Measurements from ENCODE around the gene KPNA6.

KPNA6 gene

GRCh38 chr1:32197074-32197473 is 89.2 kb downstream of the KPNA6 start:
- no peak for TF ChIP-seq BHLHE40 (IDR thresholded peaks at IDR 0.05; ENCODE audit: borderline replicate concordance)
- no peak for TF ChIP-seq NFRKB (IDR thresholded peaks at IDR 0.05)
- TF ChIP-seq HDGF (IDR thresholded peaks at IDR 0.05; ENCODE audit: borderline replicate concordance) = no peak
- no peak for TF ChIP-seq ARNT (IDR thresholded peaks at IDR 0.05)
- TF ChIP-seq ZNF384 (IDR thresholded peaks at IDR 0.05) = no peak
- no peak for TF ChIP-seq L3MBTL2 (conservative IDR thresholded peaks at IDR 0.05)
- no peak for TF ChIP-seq LEF1 (IDR thresholded peaks at IDR 0.05; ENCODE audit: borderline replicate concordance)
- no peak for TF ChIP-seq FOXK2 (IDR thresholded peaks at IDR 0.05)
- TF ChIP-seq TARDBP (IDR thresholded peaks at IDR 0.05) = no peak
- TF ChIP-seq FOXA1 (IDR thresholded peaks at IDR 0.05) = no peak
- TF ChIP-seq SUZ12 (IDR thresholded peaks at IDR 0.05) = no peak
- TF ChIP-seq ELF4 (IDR thresholded peaks at IDR 0.05) = no peak
- TF ChIP-seq CTBP1 (IDR thresholded peaks at IDR 0.05; ENCODE audit: borderline replicate concordance) = no peak
- TF ChIP-seq FOXM1 (IDR thresholded peaks at IDR 0.05; ENCODE audit: borderline replicate concordance) = no peak
- DNase-seq (ENCODE audit: extremely low spot score) = no peak
- ChIA-PET CTCF (interaction anchor here (0.6 to 1.4 kb wide), 2 partner anchors 18 to 32 kb away, joined by 4 to 6 read pairs; no protein-coding TSS in a partner anchor), POLR2A (interaction anchor here (0.6 to 1.6 kb wide), 3 partner anchors 13 to 124 kb away, joined by 4 to 20 read pairs (median 7); partner anchors contain the start of genes TMEM39B and TXLNA)

GRCh38 chr1:32197837-32198236 is 90.0 kb downstream of the KPNA6 start:
- no peak for DNase-seq (ENCODE audit: extremely low spot score)
- CTCF ChIA-PET = interaction anchor here (1.0 to 1.4 kb wide), 2 partner anchors 12 to 17 kb away, joined by 3 to 6 read pairs; no protein-coding TSS in a partner anchor
- TF ChIP-seq NFRKB (IDR thresholded peaks at IDR 0.05) (no peak), L3MBTL2 (conservative IDR thresholded peaks at IDR 0.05) (no peak), TARDBP (IDR thresholded peaks at IDR 0.05) (no peak), ELF4 (IDR thresholded peaks at IDR 0.05) (no peak), FOXK2 (IDR thresholded peaks at IDR 0.05) (no peak), SUZ12 (IDR thresholded peaks at IDR 0.05) (no peak), BHLHE40 (IDR thresholded peaks at IDR 0.05; ENCODE audit: borderline replicate concordance) (no peak), FOXM1 (IDR thresholded peaks at IDR 0.05; ENCODE audit: borderline replicate concordance) (no peak), FOXA1 (IDR thresholded peaks at IDR 0.05) (no peak), ARNT (IDR thresholded peaks at IDR 0.05) (no peak), HDGF (IDR thresholded peaks at IDR 0.05; ENCODE audit: borderline replicate concordance) (no peak), ZNF384 (IDR thresholded peaks at IDR 0.05) (no peak), LEF1 (IDR thresholded peaks at IDR 0.05; ENCODE audit: borderline replicate concordance) (no peak), SP1 (IDR thresholded peaks at IDR 0.05) (no peak), CTBP1 (IDR thresholded peaks at IDR 0.05; ENCODE audit: borderline replicate concordance) (no peak)
- TF ChIP-seq, protein P1, sequence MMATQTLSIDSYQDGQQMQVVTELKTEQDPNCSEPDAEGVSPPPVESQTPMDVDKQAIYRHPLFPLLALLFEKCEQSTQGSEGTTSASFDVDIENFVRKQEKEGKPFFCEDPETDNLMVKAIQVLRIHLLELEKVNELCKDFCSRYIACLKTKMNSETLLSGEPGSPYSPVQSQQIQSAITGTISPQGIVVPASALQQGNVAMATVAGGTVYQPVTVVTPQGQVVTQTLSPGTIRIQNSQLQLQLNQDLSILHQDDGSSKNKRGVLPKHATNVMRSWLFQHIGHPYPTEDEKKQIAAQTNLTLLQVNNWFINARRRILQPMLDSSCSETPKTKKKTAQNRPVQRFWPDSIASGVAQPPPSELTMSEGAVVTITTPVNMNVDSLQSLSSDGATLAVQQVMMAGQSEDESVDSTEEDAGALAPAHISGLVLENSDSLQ (IDR thresholded peaks at IDR 0.05) = no peak
- POLR2A ChIA-PET = interaction anchor here (0.6 to 1.6 kb wide), 5 partner anchors 12 to 94 kb away, joined by 3 to 20 read pairs (median 3); partner anchors contain the start of genes HDAC1 and TXLNA

DNA sequence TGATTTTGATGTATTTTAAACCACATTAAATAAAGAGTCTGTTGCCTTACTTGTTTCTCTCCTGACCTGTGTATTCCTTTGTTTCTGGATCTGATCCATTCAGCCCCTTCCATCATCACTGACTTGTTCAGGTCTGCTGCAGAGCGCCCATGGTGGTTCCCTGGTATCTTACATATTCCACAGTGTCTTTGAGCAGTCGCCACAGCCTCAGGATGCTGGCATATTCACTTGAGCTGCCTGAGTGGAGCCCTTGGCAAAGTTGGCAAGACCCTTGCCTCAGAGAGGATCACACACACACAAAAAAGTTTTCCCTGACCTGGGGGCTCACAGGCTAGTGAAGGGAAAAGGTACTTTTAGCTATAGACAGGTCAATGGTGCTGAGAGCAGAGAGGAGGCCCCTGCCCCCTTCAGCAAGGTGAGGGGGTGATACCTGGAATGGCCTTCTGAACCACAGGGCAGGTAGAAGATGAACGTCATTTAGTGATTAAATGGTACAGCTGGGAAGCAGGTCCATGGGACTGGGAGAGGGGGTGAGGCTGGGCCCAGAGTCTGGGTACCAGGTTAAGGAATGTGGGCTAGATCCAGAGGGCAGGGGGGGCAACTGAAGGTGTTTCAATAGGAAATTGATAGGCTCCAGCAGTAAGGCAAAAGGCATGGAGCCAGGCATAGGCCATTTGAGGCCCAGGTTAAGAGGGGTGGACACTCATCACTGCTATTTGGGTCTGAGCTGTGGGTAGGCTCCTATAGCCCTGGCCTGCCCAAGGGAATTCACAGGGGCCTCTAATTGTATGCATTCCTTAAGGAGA is 90.6 kb downstream of the KPNA6 start:
- ChIA-PET CTCF (interaction anchor here (0.7 to 1.0 kb wide), 2 partner anchors 12 to 295 kb away, joined by 3 read pairs; no protein-coding TSS in a partner anchor), POLR2A (interaction anchor here (0.6 to 2.7 kb wide), 5 partner anchors 14 to 94 kb away, joined by 3 to 28 read pairs (median 3); partner anchors contain the start of genes HDAC1 and TXLNA)
- TF ChIP-seq SP1 (IDR thresholded peaks at IDR 0.05) (no peak), CTBP1 (IDR thresholded peaks at IDR 0.05; ENCODE audit: borderline replicate concordance) (no peak), HDGF (IDR thresholded peaks at IDR 0.05; ENCODE audit: borderline replicate concordance) (no peak), ELF4 (IDR thresholded peaks at IDR 0.05) (no peak), LEF1 (IDR thresholded peaks at IDR 0.05; ENCODE audit: borderline replicate concordance) (no peak), L3MBTL2 (conservative IDR thresholded peaks at IDR 0.05) (no peak), SUZ12 (IDR thresholded peaks at IDR 0.05) (no peak), FOXA1 (IDR thresholded peaks at IDR 0.05) (no peak), ARNT (IDR thresholded peaks at IDR 0.05) (no peak)

GRCh38 chr1:32199043-32199716 is 91.3 kb downstream of the KPNA6 start:
- ChIA-PET POLR2A (interaction anchor here (1.1 to 2.7 kb wide), 5 partner anchors 15 to 195 kb away, joined by 3 to 28 read pairs (median 3); partner anchors contain the start of genes BSDC1, KPNA6 and TXLNA), CTCF (interaction anchor here (0.7 kb wide), 1 partner anchor 296 kb away, joined by 3 read pairs; no protein-coding TSS in a partner anchor)
- DNase-seq (ENCODE audit: extremely low spot score) = no peak
- no peak for TF ChIP-seq ZNF384 (IDR thresholded peaks at IDR 0.05)
- TF ChIP-seq NFRKB (IDR thresholded peaks at IDR 0.05) = no peak
- no peak for TF ChIP-seq TARDBP (IDR thresholded peaks at IDR 0.05)
- no peak for TF ChIP-seq L3MBTL2 (conservative IDR thresholded peaks at IDR 0.05)
- TF ChIP-seq SP1 (IDR thresholded peaks at IDR 0.05) = no peak
- TF ChIP-seq FOXA1 (IDR thresholded peaks at IDR 0.05) = no peak
- no peak for TF ChIP-seq ARNT (IDR thresholded peaks at IDR 0.05)
- TF ChIP-seq BHLHE40 (IDR thresholded peaks at IDR 0.05; ENCODE audit: borderline replicate concordance) = no peak
- TF ChIP-seq FOXK2 (IDR thresholded peaks at IDR 0.05) = no peak
- no peak for TF ChIP-seq HDGF (IDR thresholded peaks at IDR 0.05; ENCODE audit: borderline replicate concordance)
- TF ChIP-seq LEF1 (IDR thresholded peaks at IDR 0.05; ENCODE audit: borderline replicate concordance) = no peak
- TF ChIP-seq SUZ12 (IDR thresholded peaks at IDR 0.05) = no peak
- no peak for TF ChIP-seq FOXM1 (IDR thresholded peaks at IDR 0.05; ENCODE audit: borderline replicate concordance)
- TF ChIP-seq, protein P1 (IDR thresholded peaks at IDR 0.05) = no peak

More for the DNA sequence above, 90.6 kb downstream of the KPNA6 start:
- DNase-seq (ENCODE audit: extremely low spot score) = no peak

DNA sequence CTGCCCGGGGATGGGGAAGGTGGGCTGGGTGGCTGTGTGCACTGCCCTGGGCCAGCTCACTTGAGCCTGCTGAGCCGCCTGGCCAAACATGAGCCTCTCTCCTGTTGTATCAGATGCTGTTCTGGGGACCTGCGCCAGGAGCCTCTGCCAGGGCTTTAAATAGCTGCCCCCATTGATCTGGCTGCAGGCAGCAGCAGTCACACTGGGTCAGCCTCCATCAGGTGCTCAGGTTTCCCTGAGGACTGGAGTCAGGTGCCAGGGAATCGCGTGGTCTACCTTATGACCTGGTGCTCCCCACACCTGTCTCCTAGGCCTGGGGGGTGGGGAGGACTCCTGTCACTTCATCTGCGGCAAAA is 91.8 kb downstream of the KPNA6 start:
- TF ChIP-seq ZNF384 (IDR thresholded peaks at IDR 0.05) (no peak), SUZ12 (IDR thresholded peaks at IDR 0.05) (no peak), L3MBTL2 (conservative IDR thresholded peaks at IDR 0.05) (no peak), ARNT (IDR thresholded peaks at IDR 0.05) (no peak), NFRKB (IDR thresholded peaks at IDR 0.05) (no peak), CTBP1 (IDR thresholded peaks at IDR 0.05; ENCODE audit: borderline replicate concordance) (no peak), FOXK2 (IDR thresholded peaks at IDR 0.05) (no peak)
- TF ChIP-seq, protein P1 (IDR thresholded peaks at IDR 0.05) = no peak
- ChIA-PET POLR2A (interaction anchor here (1.1 to 2.7 kb wide), 6 partner anchors 8 to 195 kb away, joined by 3 to 28 read pairs (median 4); partner anchors contain the start of genes BSDC1, DCDC2B, KPNA6 and TMEM39B), CTCF (interaction anchor here (1.7 kb wide), 1 partner anchor 16 kb away, joined by 7 read pairs; no protein-coding TSS in a partner anchor)
- DNase-seq (ENCODE audit: extremely low spot score) = no peak
